Astrocyte of the cerebellum (primary cell): Measurements from ENCODE around the gene COG4.

Source experiments
- DNase-seq: peaks from one replicate; pipeline ENCODE4 v3.0.0-alpha.2; 2011; ENCODE audit warnings: low read depth
- H3K4me3 ChIP-seq: 2 replicates; pipeline ENCODE4 v1.5.1; 2011; ENCODE audit warnings: mild to moderate bottlenecking, low read depth, low read length, moderate library complexity
- CTCF ChIP-seq: IDR thresholded peaks from 2 replicates; pipeline ENCODE4 v1.5.1; 2012; ENCODE audit warnings: low read length, low read depth, moderate library complexity, mild to moderate bottlenecking; ENCODE audit errors: missing control alignments
- in situ Hi-C: cut with HindIII; loops from 2 replicates; pipeline ENCODE4 v1.10.0; 2017; ENCODE audit warnings: low sequenced_read_pairs

The COG4 gene

GRCh38 chr16:70495425-70496182 lies 27.8 kb downstream of the COG4 start:
- no peak for DNase-seq
- in situ Hi-C loops: no loop called here
- TF ChIP-seq CTCF: no peak

GRCh38 chr16:70494777-70495176 lies 28.6 kb downstream of the COG4 start:
- DNase-seq: no peak
- no peak overlapping the region for H3K4me3 ChIP-seq
- no peak for TF ChIP-seq CTCF
- in situ Hi-C loops: no loop called here

More at GRCh38 chr16:70495425-70496182, 27.8 kb downstream of the COG4 start:
- H3K4me3 ChIP-seq: no peak overlapping the region

GRCh38 chr16:70494202-70494770 lies 29.1 kb downstream of the COG4 start:
- DNase-seq: no peak
- no peak for TF ChIP-seq CTCF
- H3K4me3 ChIP-seq: no peak overlapping the region
- in situ Hi-C loops: no loop called here

- H3K4me3 ChIP-seq: no peak overlapping the region
- in situ Hi-C loops: no loop called here
- no peak for TF ChIP-seq CTCF
- no peak for DNase-seq
Observed at GRCh38 chr16:70493802-70494201, 29.6 kb downstream of the COG4 start.

- in situ Hi-C loops: no loop called here
- no peak for DNase-seq
- TF ChIP-seq CTCF: no peak
- H3K4me3 ChIP-seq: no peak overlapping the region
Observed at GRCh38 chr16:70490261-70490660, 33.1 kb downstream of the COG4 start.

- no peak for TF ChIP-seq CTCF
- no peak for DNase-seq
- no peak overlapping the region for H3K4me3 ChIP-seq
- in situ Hi-C loops: no loop called here
Observed at GRCh38 chr16:70484867-70485266, 38.5 kb downstream of the COG4 start.
